Activated T-cell treated with anti-CD3 and anti-CD28 coated beads, Interleukin-2, amount 50 U/mL, for 48 hours (primary cell): ENCODE measurements around the gene HCRTR1.

ENCODE experiments used
- DNase-seq, 2 experiments: peaks; one replicate each; pipeline ENCODE4 v3.0.0-alpha.2; 2020

Gene HCRTR1

DNA sequence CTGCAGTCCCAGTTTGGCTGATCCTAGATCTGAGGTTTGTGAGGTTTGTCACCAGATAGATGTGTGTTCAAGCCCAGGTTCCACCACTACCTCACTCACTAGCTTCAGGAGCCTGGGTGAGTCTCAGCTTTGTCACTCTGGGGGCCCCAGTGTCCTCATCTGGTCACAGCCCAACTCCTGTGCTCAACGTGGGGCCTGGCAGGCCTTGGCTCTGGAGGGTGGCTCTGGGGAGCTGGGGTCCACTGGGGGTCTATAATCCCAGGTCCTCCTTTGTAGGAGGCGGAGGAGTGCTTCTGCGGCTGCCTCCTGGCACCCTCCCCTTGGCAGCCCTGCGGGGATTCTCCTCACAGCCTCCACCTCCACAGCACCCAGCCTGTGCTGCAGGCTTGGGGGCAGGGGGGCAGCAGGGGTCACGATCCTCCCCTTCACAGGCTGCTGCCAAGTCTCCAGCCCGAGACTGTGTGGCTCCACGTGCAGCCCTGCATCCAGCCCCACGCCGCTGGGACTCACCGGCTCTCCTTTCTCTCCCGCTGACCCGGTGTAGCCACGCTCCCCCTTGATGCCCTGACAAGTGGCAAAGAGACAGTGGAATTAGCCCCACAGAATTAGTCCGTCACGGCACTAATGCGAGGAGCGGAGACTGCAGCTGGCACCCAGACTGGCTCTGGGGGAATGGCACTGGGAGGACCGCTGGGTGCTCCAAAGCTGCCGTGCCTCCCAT, 49.7 kb downstream of the HCRTR1 start:
- no peak for DNase-seq

DNA sequence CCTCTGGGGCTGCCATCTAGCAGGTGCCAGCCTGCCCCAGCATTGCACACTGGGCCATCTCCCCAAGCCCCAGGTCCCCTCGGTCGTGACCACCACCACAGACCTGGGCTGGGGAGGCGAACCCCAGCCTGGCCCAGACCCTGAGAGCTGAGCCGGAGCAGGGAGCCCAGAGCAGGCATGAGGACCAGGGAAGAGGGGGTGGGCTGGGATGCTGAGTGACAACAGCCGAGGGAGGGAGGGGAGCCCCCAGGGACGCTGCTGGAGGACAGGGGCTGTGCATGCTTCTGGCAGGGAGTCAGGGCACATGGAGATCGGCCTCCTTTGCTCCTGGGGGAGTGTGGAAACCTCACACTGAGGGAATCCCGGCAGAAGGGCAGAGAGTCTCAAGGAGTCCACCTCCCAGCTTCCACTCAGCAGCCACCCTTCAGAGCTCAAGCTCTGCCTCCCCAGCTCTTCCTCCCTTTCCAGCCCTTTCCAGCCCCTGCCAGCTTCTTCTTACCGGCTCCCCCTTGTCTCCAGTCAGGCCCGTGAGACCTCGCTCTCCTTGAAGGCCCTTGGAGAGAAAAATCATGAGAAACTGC, 50.9 kb downstream of the HCRTR1 start:
- DNase-seq, result no peak

DNA sequence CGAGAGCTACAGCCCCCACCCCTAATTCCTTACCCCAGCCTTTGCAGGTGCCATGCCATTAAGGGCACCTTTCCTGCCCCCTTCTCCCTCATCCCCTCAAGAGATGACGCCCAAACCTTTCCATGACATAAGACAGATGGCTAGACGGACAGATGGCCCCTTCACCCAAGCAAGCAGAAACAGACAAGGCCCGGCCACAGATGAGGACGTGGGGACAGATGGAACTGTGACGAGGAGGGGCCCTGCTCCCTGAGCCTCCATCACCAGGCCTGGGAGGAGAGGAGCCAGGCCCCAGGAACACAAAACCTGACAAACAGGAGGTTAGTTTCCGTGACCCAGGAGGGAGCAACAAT, 51.9 kb downstream of the HCRTR1 start:
- DNase-seq, result no peak

DNA sequence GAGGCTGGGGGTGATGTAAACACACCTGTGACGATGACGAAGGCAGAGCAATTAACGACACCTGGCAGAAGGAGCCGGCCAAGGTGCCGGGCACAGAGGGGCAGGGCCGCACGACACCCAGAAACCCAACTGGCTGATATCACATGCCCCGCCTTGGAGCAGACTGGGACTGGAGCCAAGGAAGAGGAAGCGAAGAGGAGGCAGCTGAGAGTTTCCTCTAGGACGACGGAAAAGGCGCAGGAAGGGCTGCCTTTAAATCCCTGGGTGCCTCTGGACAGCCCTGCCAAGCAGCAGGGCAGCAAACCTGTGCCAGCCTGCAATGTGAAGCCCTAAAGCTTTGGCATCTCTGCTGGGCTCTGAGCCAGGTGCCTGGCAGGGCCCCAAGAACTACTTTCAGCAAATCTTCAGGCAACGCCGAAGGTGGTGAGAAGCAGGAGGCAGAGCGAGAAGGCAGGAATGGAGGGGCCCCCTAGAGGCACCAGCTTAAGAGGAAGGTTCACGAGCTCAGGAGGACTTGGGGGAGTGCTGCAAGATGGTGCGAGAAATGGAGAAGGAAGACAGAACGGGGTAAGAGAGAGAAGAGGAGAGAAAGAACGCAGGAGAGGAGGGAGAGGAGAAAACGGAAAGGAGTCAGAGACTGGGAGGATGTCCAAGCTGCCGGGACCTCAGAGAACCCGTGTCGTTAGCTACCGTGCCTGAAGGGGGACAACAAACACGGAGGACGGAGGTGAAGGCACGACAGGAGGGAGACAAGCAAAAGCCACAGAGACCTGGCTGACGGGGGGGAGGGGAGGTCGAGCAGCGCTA, 52.5 kb downstream of the HCRTR1 start:
- DNase-seq, result peak; percentile 40 to 44

DNA sequence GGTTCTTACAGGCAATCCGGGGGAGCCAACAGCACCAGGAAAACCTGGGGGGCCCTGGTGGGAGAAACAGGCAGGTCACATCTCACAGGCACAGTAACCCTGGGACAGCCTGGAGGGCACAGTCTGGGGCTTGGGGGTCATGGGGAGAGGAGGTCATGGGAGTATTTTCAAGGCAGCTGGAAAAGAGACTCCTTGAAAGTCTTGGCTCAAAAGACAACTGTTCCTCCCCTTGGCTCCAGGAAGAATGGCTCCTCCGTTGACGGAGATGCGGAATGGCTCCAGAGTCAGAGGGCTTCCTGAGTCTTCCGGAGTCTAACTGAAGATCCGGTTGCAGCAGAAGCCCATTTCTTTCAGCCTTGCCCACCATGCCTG, 53.1 kb downstream of the HCRTR1 start:
- DNase-seq, result no peak

DNA sequence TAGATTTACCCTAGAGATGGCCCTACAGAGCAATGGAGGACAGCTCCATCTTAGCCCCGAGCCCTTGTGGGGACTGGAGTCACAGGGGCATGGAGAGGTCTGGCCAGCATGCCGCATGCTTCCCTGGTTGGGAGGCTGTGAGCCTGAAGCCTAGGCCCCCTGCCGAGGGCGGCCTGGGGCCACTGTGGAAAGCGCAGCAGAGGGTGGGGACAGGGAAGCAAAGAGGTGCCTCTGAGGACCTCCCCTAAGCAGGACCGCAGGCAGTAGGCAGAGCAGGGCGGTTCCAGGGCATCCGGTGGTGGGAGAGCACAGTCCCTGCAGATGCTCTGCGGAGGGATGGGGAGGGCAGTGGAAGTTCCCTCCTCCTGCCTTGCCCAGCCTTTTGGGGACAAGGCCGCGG, 53.7 kb downstream of the HCRTR1 start:
- DNase-seq, result no peak

DNA sequence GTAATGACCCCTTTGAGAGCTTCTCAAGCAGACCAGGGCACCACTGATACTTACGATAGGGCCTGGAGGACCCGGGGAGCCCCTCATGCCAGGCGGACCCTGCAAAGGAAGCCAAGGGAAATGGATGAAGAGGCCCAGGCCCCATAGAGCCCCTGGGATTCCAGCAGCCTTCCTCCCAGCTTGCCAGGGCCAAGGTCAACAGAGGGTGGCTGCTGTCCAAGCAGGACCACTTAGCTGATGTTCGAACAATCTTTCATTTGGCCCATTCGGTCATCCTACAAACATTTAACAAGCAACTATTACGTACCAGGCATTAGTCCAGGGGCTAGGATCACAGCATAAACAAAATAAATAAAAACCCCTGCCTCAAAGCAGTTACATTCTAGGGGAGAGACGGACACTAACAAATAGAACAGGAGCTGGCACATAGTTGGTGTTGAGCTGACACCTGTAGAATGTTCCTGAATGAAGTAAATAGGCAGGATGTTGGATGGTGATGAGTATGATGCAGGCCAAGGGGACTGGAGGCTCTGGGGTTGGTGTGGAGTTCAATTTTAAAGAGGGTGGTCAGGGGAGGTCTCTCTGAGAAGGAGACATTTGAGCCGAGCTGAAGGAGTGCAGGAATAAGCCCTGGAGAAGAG, 54.2 kb downstream of the HCRTR1 start:
- no peak for DNase-seq

DNA sequence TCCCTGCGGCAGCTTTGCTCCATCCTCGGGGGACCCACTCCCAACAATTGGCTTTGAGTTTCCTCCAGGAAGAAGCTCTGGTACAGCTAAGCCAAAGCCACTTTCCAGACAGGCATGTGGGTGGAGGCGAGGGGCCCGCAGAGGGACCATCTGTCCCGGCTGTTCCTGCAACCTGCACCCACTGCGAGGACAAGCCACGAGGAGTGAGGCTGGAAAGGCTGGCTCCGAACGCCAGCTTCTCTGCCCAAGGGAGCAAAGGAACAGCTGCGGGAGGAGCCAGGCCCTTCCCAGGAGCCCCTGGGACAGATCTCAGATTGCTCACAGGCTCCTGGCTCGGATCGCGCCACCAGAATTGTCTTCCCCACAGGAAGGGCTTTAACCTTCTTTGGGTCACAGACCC, 55.5 kb downstream of the HCRTR1 start:
- no peak for DNase-seq

DNA sequence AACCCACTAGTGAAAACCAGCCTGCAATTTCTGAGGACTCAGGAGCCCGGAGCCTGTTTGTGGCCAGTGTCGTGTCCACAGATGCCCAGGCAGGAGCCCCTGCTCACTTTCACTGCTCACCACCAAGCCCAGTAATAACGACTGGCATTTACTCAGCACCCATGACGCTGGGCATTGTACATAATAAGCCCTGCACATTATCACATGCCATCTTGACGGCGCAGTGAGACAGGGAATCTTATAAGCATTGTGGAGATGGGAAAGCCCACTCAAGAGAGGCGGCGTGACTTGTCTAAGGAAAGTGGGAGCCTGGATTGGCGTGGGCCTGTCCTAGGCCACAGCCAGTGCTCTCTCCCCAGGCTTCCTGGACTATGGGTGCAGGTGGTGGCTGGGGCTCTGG, 55.9 kb downstream of the HCRTR1 start:
- no peak for DNase-seq

DNA sequence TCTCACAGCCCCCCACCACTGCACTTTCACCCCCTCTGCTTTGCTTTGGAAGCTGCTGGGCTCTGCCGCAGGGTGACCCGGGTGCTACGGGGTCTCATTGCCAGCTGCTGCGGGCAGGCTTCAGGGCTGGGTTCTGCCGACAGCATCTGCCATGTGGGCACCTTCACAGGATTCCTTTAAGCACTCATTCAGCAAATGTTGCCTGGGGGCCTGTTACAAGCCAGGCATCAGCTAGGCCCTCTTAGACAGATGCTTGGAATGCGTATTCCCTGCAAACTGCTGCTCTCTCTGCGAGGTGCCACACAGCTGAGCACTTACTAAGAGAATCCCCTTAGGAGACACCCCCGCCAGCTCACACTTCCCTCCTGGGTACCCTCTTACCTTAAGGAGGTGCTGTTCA, 57.1 kb downstream of the HCRTR1 start:
- DNase-seq, result no peak

DNA sequence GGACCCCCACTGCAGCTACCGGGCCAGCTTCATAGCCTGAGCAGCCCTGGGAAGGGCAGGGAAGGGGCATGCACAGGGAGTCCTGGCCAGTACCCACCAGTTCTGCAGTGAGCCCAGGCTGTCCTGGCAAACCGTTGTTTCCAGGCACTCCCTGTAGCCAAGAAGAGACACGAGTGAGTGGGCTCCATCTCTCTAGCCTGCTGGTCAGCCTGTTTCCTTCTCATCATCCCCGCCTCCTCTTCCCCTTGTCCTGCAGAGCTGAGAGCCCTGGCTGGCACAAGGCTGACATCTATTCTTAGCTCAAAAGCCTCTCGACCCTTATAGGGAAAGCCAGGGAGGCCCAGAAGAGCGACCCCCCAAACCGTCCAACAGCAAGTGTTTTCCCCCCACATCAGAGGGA, 57.7 kb downstream of the HCRTR1 start:
- DNase-seq, result no peak

DNA sequence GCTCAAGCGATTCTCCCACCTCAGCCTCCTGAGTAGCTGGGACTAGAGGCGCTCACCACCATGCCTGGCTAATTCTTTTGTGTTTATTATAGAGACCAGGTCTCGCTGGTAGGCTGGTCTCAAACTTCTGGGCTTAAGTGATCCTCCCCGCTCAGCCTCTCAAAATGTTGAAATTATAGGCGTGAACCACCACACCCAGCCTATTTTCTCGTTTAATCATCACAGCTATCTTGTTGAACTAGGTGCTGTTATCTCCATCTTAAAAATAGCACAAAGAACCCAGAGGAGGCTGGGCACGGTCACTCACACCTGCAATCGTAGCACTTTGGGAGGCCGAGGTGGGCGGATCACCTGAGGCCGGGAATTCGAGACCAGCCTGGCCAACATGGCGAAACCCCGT, 58.3 kb downstream of the HCRTR1 start:
- DNase-seq, result no peak
